ENCODE measurements around the gene IRF4. TPM values are rescaled to one million over a fixed set of nuclear protein-coding genes. Genes with fewer than 3 reads are reported as not detected.

The IRF4 gene
- total RNA-seq, 1 donor from 2014 or later = not detected

- H3K4me1 Mint-ChIP-seq (ENCODE audit: unreplicated experiment) = peaks cover 18% of the 10 kb centered on the region
- no peak for DNase-seq (ENCODE audit: extremely low spot score, unreplicated experiment)
- no peak overlapping the region for H3K27ac Mint-ChIP-seq (ENCODE audit: unreplicated experiment)
- H3K36me3 Mint-ChIP-seq (ENCODE audit: unreplicated experiment) = no peaks in the 10 kb centered on the region
- H3K27me3 Mint-ChIP-seq (ENCODE audit: unreplicated experiment) = peaks cover 73% of the 10 kb centered on the region
- TF ChIP-seq CTCF (IDR thresholded peaks at IDR 0.05) = no peak
- peak overlapping the region; percentile 66 for H3K4me3 Mint-ChIP-seq (ENCODE audit: unreplicated experiment)
- H3K9me3 Mint-ChIP-seq (ENCODE audit: unreplicated experiment) = no peaks in the 10 kb centered on the region
Measured at GRCh38 chr6:393391-394221, 2.1 kb downstream of the IRF4 start.

GRCh38 chr6:394641-395289 is 3.2 kb downstream of the IRF4 start:
- DNase-seq (ENCODE audit: extremely low spot score, unreplicated experiment) = no peak
- Mint-ChIP-seq H3K36me3 (ENCODE audit: unreplicated experiment) (no peaks in the 10 kb centered on the region), H3K4me1 (ENCODE audit: unreplicated experiment) (peaks cover 18% of the 10 kb centered on the region), H3K27me3 (ENCODE audit: unreplicated experiment) (peaks cover 69% of the 10 kb centered on the region), H3K27ac (ENCODE audit: unreplicated experiment) (no peak overlapping the region), H3K9me3 (ENCODE audit: unreplicated experiment) (no peaks in the 10 kb centered on the region), H3K4me3 (ENCODE audit: unreplicated experiment) (no peak overlapping the region)
- TF ChIP-seq CTCF (IDR thresholded peaks at IDR 0.05) = no peak

GRCh38 chr6:395432-396125 is 4.0 kb downstream of the IRF4 start:
- no peak for TF ChIP-seq CTCF (IDR thresholded peaks at IDR 0.05)
- no peak for DNase-seq (ENCODE audit: extremely low spot score, unreplicated experiment)
- H3K4me1 Mint-ChIP-seq (ENCODE audit: unreplicated experiment) = peaks cover 18% of the 10 kb centered on the region
- H3K4me3 Mint-ChIP-seq (ENCODE audit: unreplicated experiment) = no peak overlapping the region
- H3K27me3 Mint-ChIP-seq (ENCODE audit: unreplicated experiment) = peaks cover 68% of the 10 kb centered on the region
- H3K36me3 Mint-ChIP-seq (ENCODE audit: unreplicated experiment) = no peaks in the 10 kb centered on the region
- no peak overlapping the region for H3K27ac Mint-ChIP-seq (ENCODE audit: unreplicated experiment)
- H3K9me3 Mint-ChIP-seq (ENCODE audit: unreplicated experiment) = no peaks in the 10 kb centered on the region

- Mint-ChIP-seq H3K9me3 (ENCODE audit: unreplicated experiment) (no peaks in the 10 kb centered on the region), H3K27ac (ENCODE audit: unreplicated experiment) (no peak overlapping the region), H3K4me1 (ENCODE audit: unreplicated experiment) (peaks cover 14% of the 10 kb centered on the region), H3K27me3 (ENCODE audit: unreplicated experiment) (peaks cover 62% of the 10 kb centered on the region), H3K36me3 (ENCODE audit: unreplicated experiment) (no peaks in the 10 kb centered on the region), H3K4me3 (ENCODE audit: unreplicated experiment) (no peak overlapping the region)
- no peak for DNase-seq (ENCODE audit: extremely low spot score, unreplicated experiment)
- TF ChIP-seq CTCF (IDR thresholded peaks at IDR 0.05) = no peak
Measured at GRCh38 chr6:396126-396520, 4.6 kb downstream of the IRF4 start.

GRCh38 chr6:397056-397455 is 5.5 kb downstream of the IRF4 start:
- no peak for TF ChIP-seq CTCF (IDR thresholded peaks at IDR 0.05)
- Mint-ChIP-seq H3K27me3 (ENCODE audit: unreplicated experiment) (peaks cover 57% of the 10 kb centered on the region), H3K4me1 (ENCODE audit: unreplicated experiment) (peaks cover 11% of the 10 kb centered on the region), H3K27ac (ENCODE audit: unreplicated experiment) (no peak overlapping the region), H3K9me3 (ENCODE audit: unreplicated experiment) (no peaks in the 10 kb centered on the region), H3K36me3 (ENCODE audit: unreplicated experiment) (no peaks in the 10 kb centered on the region), H3K4me3 (ENCODE audit: unreplicated experiment) (no peak overlapping the region)
- DNase-seq (ENCODE audit: extremely low spot score, unreplicated experiment) = no peak
